HepG2 (cell line): ENCODE data around the gene AGAP1. TPM values are rescaled to one million over a fixed set of nuclear protein-coding genes. Genes with fewer than 3 reads are reported as not detected.

Source experiments
- CCAR2 ChIP-seq: fragments of 200-400 bp; formaldehyde crosslinking; optimal IDR thresholded peaks from 2 replicates; pipeline ENCODE3; 2018; ENCODE audit warnings: low read depth, mild to moderate bottlenecking, low read length, moderate library complexity
- GATA4 ChIP-seq: sonication (generic); IDR thresholded peaks from 2 replicates; pipeline ENCODE4 v1.6.1; 2016; ENCODE audit warnings: antibody characterized with exemption, low read depth, borderline replicate concordance
- GPBP1L1 ChIP-seq: sonication (generic); formaldehyde crosslinking; IDR thresholded peaks from 2 replicates; pipeline ENCODE4 v1.5.0; 2020; ENCODE audit warnings: mild to moderate bottlenecking, missing genetic modification reagents
- HMG20A ChIP-seq: IDR thresholded peaks from 2 replicates; pipeline ENCODE4 v1.6.1; 2016; ENCODE audit warnings: borderline replicate concordance
- IKZF1 ChIP-seq: fragments of 450-650 bp; IDR thresholded peaks from 2 replicates; pipeline ENCODE4 v1.7.1; 2016
- MED13 ChIP-seq: sonication (generic); formaldehyde crosslinking; IDR thresholded peaks from 2 replicates; pipeline ENCODE4 v1.5.0; 2020; ENCODE audit warnings: missing genetic modification reagents
- MYPOP ChIP-seq: sonication (generic); formaldehyde crosslinking; IDR thresholded peaks from 2 replicates; pipeline ENCODE4 v1.8.1; 2023; ENCODE audit warnings: mild to moderate bottlenecking, moderate library complexity, missing genetic modification reagents
- PAXIP1 ChIP-seq: sonication (generic); formaldehyde crosslinking; conservative IDR thresholded peaks from 2 replicates; pipeline ENCODE4 v1.4.0; 2020; ENCODE audit warnings: mild to moderate bottlenecking, missing genetic modification reagents, moderate library complexity
- TCF7 ChIP-seq: sonication (generic); IDR thresholded peaks from 2 replicates; pipeline ENCODE4 v1.6.1; 2016; ENCODE audit warnings: antibody characterized with exemption, low read depth
- WIZ ChIP-seq: sonication (generic); formaldehyde crosslinking; IDR thresholded peaks from 2 replicates; pipeline ENCODE4 v1.5.1; 2020; ENCODE audit warnings: mild to moderate bottlenecking, missing genetic modification reagents
- ZNF160 ChIP-seq: sonication (generic); formaldehyde crosslinking; IDR thresholded peaks from 2 replicates; pipeline ENCODE4 v1.8.0; 2022; ENCODE audit warnings: mild to moderate bottlenecking, inconsistent platforms, missing genetic modification reagents
- ZNF280B ChIP-seq: sonication (generic); formaldehyde crosslinking; IDR thresholded peaks from 2 replicates; pipeline ENCODE4 v1.5.0; 2020; ENCODE audit warnings: missing genetic modification reagents, mild to moderate bottlenecking, borderline replicate concordance
- ZNF687 ChIP-seq: sonication (generic); formaldehyde crosslinking; IDR thresholded peaks from 2 replicates; pipeline ENCODE4 v1.5.1; 2020; ENCODE audit warnings: mild to moderate bottlenecking, missing genetic modification reagents, moderate library complexity
- ZNF746 ChIP-seq: sonication (generic); formaldehyde crosslinking; IDR thresholded peaks from 2 replicates; pipeline ENCODE4 v1.8.0; 2022; ENCODE audit warnings: mild to moderate bottlenecking, missing genetic modification reagents
- polyA plus RNA-seq, 8 experiments: library from polyadenylated mRNA; depleted of rRNA in 3 of 8; stranded (reverse) in 7 of 8; unstranded in 1 of 8; fragments of >200 nt; fragmentation: Illumina TruSeq in 4 of 8; extraction: Trizol in 4 of 8; gene quantifications; 2 replicates each; pipeline versions ENCODE4 v1.2.1 to v1.2.3, GENCODE V29; 2011 to 2016; ENCODE audit warnings: low read depth in 4 of 8, missing spikeins in 1 of 8, mixed read lengths in 1 of 8; ENCODE audit not compliant: insufficient read depth in 1 of 8
- total RNA-seq, 5 experiments: library from RNA; depleted of rRNA; stranded (reverse); fragments of >200 nt; fragmentation: Illumina TruSeq; extraction: Trizol; gene quantifications; 2 replicates each; pipeline ENCODE4 v1.2.3, GENCODE V29; 2016; ENCODE audit warnings: low read depth in 1 of 5

Gene AGAP1
- total and polyA plus RNA-seq, 2 of the 13 experiments (the other 11 are each of a cell fraction or from before 2014, with no cell fraction given), result 21.2 to 32.7 TPM

GRCh38 chr2:236105955-236106607 lies 612.2 kb downstream of the AGAP1 start (continued):
- no peak for TF ChIP-seq GATA4
- peak; percentile 80 for TF ChIP-seq TCF7
- TF ChIP-seq ZNF160 (CRISPR knock-in tag), result no peak
- TF ChIP-seq IKZF1, result no peak
- no peak for TF ChIP-seq MYPOP (CRISPR knock-in tag)
- peak; percentile 72 for TF ChIP-seq ZNF687 (CRISPR knock-in tag)
- no peak; the same call in 1 of the 2 replicates for TF ChIP-seq ZNF280B (CRISPR knock-in tag)
- no peak for TF ChIP-seq HMG20A (CRISPR knock-in tag)
- TF ChIP-seq CCAR2, result no peak
- TF ChIP-seq MED13, result no peak
- no peak for TF ChIP-seq ZNF746 (CRISPR knock-in tag)
- TF ChIP-seq PAXIP1 (CRISPR knock-in tag), result peak; percentile 73
- no peak for TF ChIP-seq WIZ
- TF ChIP-seq GPBP1L1 (CRISPR knock-in tag), result no peak
